ENCODE results near the gene DGLUCY. TPM values are rescaled to one million over a fixed set of nuclear protein-coding genes. Genes with fewer than 3 reads are reported as not detected.

DGLUCY gene
- total RNA-seq, 1 donor: 45.6 TPM

GRCh38 chr14:91234791-91235114 is 120.9 kb downstream of the DGLUCY start:
- Histone ChIP-seq H3K4me2 (ENCODE audit: insufficient read depth, low read length) (no peak overlapping the region), H3K4me1 (ENCODE audit: insufficient read depth, low read length) (peaks cover 21% of the 10 kb centered on the region), H3K9me3 (ENCODE audit: low read depth, low read length) (no peaks in the 10 kb centered on the region), H2AFZ (ENCODE audit: low read length) (no peak overlapping the region), H3K79me2 (ENCODE audit: insufficient read depth, low read length) (peaks cover 19% of the 10 kb centered on the region), H3K27me3 (ENCODE audit: insufficient read depth, low read length) (no peaks in the 10 kb centered on the region), H3K27ac (ENCODE audit: low read depth, low read length) (no peak overlapping the region), H3K4me3 (ENCODE audit: insufficient read depth, low read length) (no peak overlapping the region), H4K20me1 (ENCODE audit: insufficient read depth, low read length) (no peaks in the 10 kb centered on the region), H3K36me3 (ENCODE audit: insufficient read depth, low read length) (peaks cover 19% of the 10 kb centered on the region)
- DNase-seq (ENCODE audit: insufficient read length, low spot score, missing footprints): no peak
- TF ChIP-seq, protein P1, sequence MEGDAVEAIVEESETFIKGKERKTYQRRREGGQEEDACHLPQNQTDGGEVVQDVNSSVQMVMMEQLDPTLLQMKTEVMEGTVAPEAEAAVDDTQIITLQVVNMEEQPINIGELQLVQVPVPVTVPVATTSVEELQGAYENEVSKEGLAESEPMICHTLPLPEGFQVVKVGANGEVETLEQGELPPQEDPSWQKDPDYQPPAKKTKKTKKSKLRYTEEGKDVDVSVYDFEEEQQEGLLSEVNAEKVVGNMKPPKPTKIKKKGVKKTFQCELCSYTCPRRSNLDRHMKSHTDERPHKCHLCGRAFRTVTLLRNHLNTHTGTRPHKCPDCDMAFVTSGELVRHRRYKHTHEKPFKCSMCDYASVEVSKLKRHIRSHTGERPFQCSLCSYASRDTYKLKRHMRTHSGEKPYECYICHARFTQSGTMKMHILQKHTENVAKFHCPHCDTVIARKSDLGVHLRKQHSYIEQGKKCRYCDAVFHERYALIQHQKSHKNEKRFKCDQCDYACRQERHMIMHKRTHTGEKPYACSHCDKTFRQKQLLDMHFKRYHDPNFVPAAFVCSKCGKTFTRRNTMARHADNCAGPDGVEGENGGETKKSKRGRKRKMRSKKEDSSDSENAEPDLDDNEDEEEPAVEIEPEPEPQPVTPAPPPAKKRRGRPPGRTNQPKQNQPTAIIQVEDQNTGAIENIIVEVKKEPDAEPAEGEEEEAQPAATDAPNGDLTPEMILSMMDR (IDR thresholded peaks at IDR 0.05; ENCODE audit: extremely low read depth, low read depth, low read length): no peak

DNA sequence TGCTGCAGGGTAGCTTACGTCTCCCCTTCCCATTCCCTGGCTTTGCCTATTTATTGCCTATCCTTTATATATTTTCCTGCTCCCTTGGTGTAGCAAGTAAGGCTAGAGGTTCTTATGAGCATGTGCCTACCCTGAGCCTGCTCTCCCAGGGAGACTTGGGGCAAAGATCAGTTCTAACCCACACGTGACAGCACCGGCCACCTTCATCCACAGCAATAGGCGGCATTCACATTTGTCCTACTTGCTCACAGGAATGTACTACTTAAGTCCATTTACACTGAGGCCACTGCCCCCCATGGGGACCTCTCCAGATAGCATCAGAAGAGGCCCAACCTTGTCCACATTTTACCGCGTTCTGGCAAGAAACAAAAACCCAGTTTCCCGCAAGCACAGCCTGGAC is 122.0 kb downstream of the DGLUCY start:
- Histone ChIP-seq H2AFZ (ENCODE audit: low read length) (no peak overlapping the region), H3K4me2 (ENCODE audit: insufficient read depth, low read length) (no peak overlapping the region), H3K27me3 (ENCODE audit: insufficient read depth, low read length) (no peaks in the 10 kb centered on the region), H3K36me3 (ENCODE audit: insufficient read depth, low read length) (peaks cover 19% of the 10 kb centered on the region), H3K4me3 (ENCODE audit: insufficient read depth, low read length) (no peak overlapping the region), H3K9me3 (ENCODE audit: low read depth, low read length) (no peaks in the 10 kb centered on the region), H3K27ac (ENCODE audit: low read depth, low read length) (peak overlapping the region; percentile 86), H3K4me1 (ENCODE audit: insufficient read depth, low read length) (peaks cover 10% of the 10 kb centered on the region), H4K20me1 (ENCODE audit: insufficient read depth, low read length) (no peaks in the 10 kb centered on the region), H3K79me2 (ENCODE audit: insufficient read depth, low read length) (peaks cover 22% of the 10 kb centered on the region)
- no peak for DNase-seq (ENCODE audit: insufficient read length, low spot score, missing footprints)
- TF ChIP-seq, protein P1 (IDR thresholded peaks at IDR 0.05; ENCODE audit: extremely low read depth, low read depth, low read length): no peak

GRCh38 chr14:91237219-91237618 is 123.3 kb downstream of the DGLUCY start:
- H3K79me2 ChIP-seq (ENCODE audit: insufficient read depth, low read length): peaks cover 35% of the 10 kb centered on the region
- no peak overlapping the region for H3K4me3 ChIP-seq (ENCODE audit: insufficient read depth, low read length)
- peaks cover 16% of the 10 kb centered on the region for H3K36me3 ChIP-seq (ENCODE audit: insufficient read depth, low read length)
- H3K27me3 ChIP-seq (ENCODE audit: insufficient read depth, low read length): no peaks in the 10 kb centered on the region
- TF ChIP-seq, protein P1 (IDR thresholded peaks at IDR 0.05; ENCODE audit: extremely low read depth, low read depth, low read length): no peak
- peak overlapping the region; percentile 86 for H3K27ac ChIP-seq (ENCODE audit: low read depth, low read length)
- peak overlapping the region; percentile 3 for H2AFZ ChIP-seq (ENCODE audit: low read length)
- no peaks in the 10 kb centered on the region for H3K9me3 ChIP-seq (ENCODE audit: low read depth, low read length)
- peaks cover 9% of the 10 kb centered on the region for H3K4me1 ChIP-seq (ENCODE audit: insufficient read depth, low read length)
- DNase-seq (ENCODE audit: insufficient read length, low spot score, missing footprints): peak; percentile 99
- H3K4me2 ChIP-seq (ENCODE audit: insufficient read depth, low read length): peak overlapping the region; percentile 35
- no peaks in the 10 kb centered on the region for H4K20me1 ChIP-seq (ENCODE audit: insufficient read depth, low read length)

GRCh38 chr14:91238085-91238484 is 124.2 kb downstream of the DGLUCY start:
- Histone ChIP-seq H4K20me1 (ENCODE audit: insufficient read depth, low read length) (no peaks in the 10 kb centered on the region), H3K9me3 (ENCODE audit: low read depth, low read length) (no peaks in the 10 kb centered on the region), H3K79me2 (ENCODE audit: insufficient read depth, low read length) (peaks cover 42% of the 10 kb centered on the region), H3K4me3 (ENCODE audit: insufficient read depth, low read length) (no peak overlapping the region), H2AFZ (ENCODE audit: low read length) (no peak overlapping the region), H3K27me3 (ENCODE audit: insufficient read depth, low read length) (no peaks in the 10 kb centered on the region), H3K4me2 (ENCODE audit: insufficient read depth, low read length) (no peak overlapping the region), H3K36me3 (ENCODE audit: insufficient read depth, low read length) (peaks cover 9% of the 10 kb centered on the region), H3K4me1 (ENCODE audit: insufficient read depth, low read length) (peaks cover 15% of the 10 kb centered on the region), H3K27ac (ENCODE audit: low read depth, low read length) (peak overlapping the region; percentile 86)
- no peak for DNase-seq (ENCODE audit: insufficient read length, low spot score, missing footprints)
- TF ChIP-seq, protein P1 (IDR thresholded peaks at IDR 0.05; ENCODE audit: extremely low read depth, low read depth, low read length): no peak

All from osteoblast (primary cell).